Stimulated activated CD8-positive, alpha-beta memory T cell treated with anti-CD3 and anti-CD28 coated beads, Interleukin-4, amount 100 ng/mL, for 24 hours (primary cell): ENCODE measurements around the gene PRRG3.

Experiments used
- DNase-seq: peaks from one replicate; pipeline ENCODE4 v3.0.0-alpha.2; 2020; ENCODE audit warnings: low read depth

PRRG3 gene

GRCh38 chrX:151743651-151744470, 48.6 kb downstream of the PRRG3 start:
- no peak for DNase-seq

- DNase-seq, result no peak
These were observed 50.4 kb downstream of the PRRG3 start for GRCh38 chrX:151745651-151746050.

- no peak for DNase-seq
These were observed 51.2 kb downstream of the PRRG3 start for GRCh38 chrX:151746502-151746901.

- no peak for DNase-seq
These were observed 55.3 kb downstream of the PRRG3 start for GRCh38 chrX:151750511-151750910.

DNA sequence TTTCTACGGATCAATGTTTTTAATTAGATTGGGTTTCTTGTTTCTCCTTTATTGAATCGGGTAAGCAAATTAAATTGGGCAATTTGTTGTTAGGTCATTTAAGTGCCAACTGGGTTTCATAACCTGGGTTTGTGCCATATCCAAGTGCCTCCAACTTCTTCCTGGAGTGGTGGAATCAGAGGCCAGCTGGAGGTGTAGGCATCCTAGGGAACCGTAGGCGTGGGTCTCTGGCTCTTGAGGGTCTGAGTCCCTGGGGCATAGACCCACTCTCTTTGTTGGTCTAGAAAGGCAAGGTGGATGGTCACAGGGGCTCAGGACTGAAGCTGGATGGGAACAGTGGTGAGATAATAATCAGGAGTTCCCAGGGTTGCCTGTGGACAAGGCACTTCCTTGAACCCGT, 57.6 kb downstream of the PRRG3 start:
- DNase-seq, result no peak

GRCh38 chrX:151753313-151754046, 58.2 kb downstream of the PRRG3 start:
- no peak for DNase-seq

GRCh38 chrX:151754047-151754429, 58.8 kb downstream of the PRRG3 start:
- DNase-seq, result no peak

- no peak for DNase-seq
These were observed 59.5 kb downstream of the PRRG3 start for GRCh38 chrX:151754641-151755215.
